ENCODE measurements around the gene GRIK5.

The GRIK5 gene, protein sequence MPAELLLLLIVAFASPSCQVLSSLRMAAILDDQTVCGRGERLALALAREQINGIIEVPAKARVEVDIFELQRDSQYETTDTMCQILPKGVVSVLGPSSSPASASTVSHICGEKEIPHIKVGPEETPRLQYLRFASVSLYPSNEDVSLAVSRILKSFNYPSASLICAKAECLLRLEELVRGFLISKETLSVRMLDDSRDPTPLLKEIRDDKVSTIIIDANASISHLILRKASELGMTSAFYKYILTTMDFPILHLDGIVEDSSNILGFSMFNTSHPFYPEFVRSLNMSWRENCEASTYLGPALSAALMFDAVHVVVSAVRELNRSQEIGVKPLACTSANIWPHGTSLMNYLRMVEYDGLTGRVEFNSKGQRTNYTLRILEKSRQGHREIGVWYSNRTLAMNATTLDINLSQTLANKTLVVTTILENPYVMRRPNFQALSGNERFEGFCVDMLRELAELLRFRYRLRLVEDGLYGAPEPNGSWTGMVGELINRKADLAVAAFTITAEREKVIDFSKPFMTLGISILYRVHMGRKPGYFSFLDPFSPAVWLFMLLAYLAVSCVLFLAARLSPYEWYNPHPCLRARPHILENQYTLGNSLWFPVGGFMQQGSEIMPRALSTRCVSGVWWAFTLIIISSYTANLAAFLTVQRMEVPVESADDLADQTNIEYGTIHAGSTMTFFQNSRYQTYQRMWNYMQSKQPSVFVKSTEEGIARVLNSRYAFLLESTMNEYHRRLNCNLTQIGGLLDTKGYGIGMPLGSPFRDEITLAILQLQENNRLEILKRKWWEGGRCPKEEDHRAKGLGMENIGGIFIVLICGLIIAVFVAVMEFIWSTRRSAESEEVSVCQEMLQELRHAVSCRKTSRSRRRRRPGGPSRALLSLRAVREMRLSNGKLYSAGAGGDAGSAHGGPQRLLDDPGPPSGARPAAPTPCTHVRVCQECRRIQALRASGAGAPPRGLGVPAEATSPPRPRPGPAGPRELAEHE

DNA sequence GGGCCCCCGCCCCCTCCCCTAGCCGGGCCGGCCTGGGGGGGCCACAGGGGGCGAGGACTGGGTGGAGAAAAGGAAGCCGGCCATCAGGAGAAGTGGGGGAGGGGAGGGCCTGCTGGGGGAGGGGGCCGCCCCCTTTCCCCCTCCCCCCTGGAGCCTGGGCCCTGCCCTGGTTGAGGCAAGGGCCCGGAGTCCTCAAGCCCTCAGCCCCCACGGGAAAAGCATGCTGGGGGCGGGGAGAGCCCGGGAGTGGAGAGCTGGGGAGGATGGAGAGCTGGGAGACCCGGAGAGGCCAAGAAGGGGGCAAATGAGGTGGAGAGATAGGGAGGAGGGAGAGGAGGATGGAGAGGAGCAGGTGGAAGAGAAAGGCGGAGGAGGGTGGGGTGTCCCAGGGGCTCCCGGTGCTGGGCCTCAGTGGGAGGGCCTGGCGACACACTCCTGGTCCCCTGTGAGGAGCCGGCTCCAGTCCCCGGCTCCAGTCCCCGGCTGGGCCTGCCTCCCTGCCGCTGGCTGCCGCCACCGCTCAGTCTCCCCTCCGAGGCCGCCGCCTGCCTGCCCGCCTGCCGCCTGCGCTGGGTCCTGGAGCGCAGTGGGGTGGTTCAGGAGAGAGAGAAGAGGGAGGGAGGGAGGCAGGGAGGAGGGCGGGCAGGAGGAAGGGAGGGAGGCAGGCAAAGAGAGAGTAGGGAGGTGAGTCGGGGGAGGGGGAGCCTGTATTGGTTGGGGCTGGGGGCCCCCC lies at the start of gene GRIK5:
GRIK5 (minus strand) TSS at position 588 of the 733 bp plus-strand sequence. CDS start 4,436 bp downstream, outside the sequence.
- H3K27me3 ChIP-seq (ENCODE audit: insufficient read depth, low read depth, severe bottlenecking): no peaks in the 10 kb centered on the region
- H3K36me3 ChIP-seq: peaks cover 6% of the 10 kb centered on the region
- H3K4me3 ChIP-seq (ENCODE audit: low read depth, low read length): peak within 1 kb of the TSS; percentile 55
- peak; percentile 48 for DNase-seq
- TF ChIP-seq, protein P1, sequence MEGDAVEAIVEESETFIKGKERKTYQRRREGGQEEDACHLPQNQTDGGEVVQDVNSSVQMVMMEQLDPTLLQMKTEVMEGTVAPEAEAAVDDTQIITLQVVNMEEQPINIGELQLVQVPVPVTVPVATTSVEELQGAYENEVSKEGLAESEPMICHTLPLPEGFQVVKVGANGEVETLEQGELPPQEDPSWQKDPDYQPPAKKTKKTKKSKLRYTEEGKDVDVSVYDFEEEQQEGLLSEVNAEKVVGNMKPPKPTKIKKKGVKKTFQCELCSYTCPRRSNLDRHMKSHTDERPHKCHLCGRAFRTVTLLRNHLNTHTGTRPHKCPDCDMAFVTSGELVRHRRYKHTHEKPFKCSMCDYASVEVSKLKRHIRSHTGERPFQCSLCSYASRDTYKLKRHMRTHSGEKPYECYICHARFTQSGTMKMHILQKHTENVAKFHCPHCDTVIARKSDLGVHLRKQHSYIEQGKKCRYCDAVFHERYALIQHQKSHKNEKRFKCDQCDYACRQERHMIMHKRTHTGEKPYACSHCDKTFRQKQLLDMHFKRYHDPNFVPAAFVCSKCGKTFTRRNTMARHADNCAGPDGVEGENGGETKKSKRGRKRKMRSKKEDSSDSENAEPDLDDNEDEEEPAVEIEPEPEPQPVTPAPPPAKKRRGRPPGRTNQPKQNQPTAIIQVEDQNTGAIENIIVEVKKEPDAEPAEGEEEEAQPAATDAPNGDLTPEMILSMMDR (IDR thresholded peaks at IDR 0.05; ENCODE audit: low read depth, low read length): no peak
- H3K27ac ChIP-seq: peak within 1 kb of the TSS; percentile 82
- H3K9me3 ChIP-seq (ENCODE audit: severe bottlenecking): no peaks in the 10 kb centered on the region

DNA sequence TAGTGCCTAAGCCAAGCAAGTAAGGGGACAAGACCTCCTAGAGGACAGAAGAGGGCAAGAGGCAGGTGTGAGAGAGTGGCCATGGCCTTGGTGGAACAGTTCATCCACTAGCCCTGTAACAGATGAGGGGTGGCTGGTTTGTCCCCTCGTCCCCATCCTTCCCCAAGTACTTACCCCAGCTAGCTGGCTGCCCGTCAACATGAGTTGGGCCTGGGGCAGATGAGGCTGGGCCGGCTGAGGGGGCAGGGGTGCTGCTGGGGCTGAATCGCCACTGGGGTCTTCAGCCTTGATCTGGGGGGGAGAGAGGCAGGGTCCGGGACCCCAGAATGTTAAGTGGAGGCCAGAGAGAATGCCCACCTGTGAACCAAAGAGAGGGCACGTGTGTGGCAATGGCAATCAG lies 47.1 kb upstream of the GRIK5 start:
- DNase-seq: no peak
- H3K27me3 ChIP-seq (ENCODE audit: insufficient read depth, low read depth, severe bottlenecking): no peaks in the 10 kb centered on the region
- TF ChIP-seq, protein P1 (IDR thresholded peaks at IDR 0.05; ENCODE audit: low read depth, low read length): no peak

DNA sequence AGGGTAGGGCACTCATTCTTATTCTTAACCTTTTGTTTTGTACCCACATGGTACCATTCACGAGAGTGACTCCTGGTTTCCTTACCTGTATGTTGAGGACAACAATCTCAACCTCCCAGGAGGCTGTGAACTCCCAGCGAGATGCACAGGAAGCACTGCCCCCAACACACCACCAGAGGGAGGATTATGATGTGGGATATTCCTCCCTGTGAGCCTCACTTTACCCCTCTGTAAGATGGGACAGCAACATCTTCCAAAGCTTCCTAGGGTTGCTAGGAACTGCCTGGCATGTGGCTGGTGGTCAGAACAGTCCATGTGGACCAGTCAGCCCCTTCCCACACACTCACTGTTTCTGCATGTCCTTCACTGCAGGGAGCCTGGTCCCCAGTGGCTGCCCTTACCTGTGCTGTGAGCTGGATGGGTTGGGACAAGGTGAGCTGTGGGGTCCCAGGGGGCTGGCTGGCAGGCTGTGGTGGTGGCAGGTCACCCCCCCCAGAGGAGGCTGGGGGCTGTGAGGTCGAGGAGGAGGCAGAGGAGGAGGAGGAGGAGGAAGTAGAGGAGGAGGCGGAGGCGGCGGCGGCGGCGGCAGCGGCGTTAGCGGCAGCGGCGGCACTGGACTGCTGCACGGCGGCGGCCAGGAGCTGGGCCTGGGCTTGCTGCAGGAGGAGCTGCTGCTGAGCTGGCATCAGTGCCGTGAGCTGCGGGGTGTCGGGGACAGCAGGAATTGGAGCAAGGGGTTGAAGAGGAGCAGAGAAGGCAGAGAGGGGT lies 46.5 kb upstream of the GRIK5 start:
- Histone ChIP-seq H3K9me3 (ENCODE audit: severe bottlenecking) (no peaks in the 10 kb centered on the region), H3K27ac (no peak overlapping the region), H3K36me3 (no peaks in the 10 kb centered on the region), H3K4me3 (ENCODE audit: low read depth, low read length) (no peak overlapping the region), H3K27me3 (ENCODE audit: insufficient read depth, low read depth, severe bottlenecking) (no peaks in the 10 kb centered on the region)
- TF ChIP-seq, protein P1 (IDR thresholded peaks at IDR 0.05; ENCODE audit: low read depth, low read length): 0 out of 2 replicates have a peak, but pooled peaks have one; percentile 5
- no peak for DNase-seq

More for the DNA sequence above, 47.1 kb upstream of the GRIK5 start:
- Histone ChIP-seq H3K27ac (no peak overlapping the region), H3K9me3 (ENCODE audit: severe bottlenecking) (no peaks in the 10 kb centered on the region), H3K36me3 (no peaks in the 10 kb centered on the region), H3K4me3 (ENCODE audit: low read depth, low read length) (no peak overlapping the region)

DNA sequence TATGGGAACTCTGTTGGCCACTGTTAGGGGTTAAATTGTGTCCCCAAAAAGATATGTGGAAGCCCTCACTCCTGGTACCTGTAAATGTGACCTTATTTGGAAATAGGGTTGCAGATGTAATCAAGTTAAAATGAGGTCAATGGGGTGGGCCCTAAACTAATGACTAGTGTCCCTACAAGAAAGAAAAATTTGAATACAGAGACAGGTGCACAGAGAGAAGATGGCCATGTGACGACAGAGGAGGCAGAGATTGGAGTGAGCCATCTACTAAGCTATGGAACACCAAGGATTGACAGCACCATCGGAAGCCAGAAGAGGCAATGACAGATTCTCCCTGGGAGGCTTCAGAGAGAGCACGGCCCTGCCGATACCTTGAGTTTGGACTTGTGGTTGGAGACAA lies 45.7 kb upstream of the GRIK5 start:
- DNase-seq: no peak
- no peaks in the 10 kb centered on the region for H3K36me3 ChIP-seq
- peak overlapping the region; percentile 84 for H3K27ac ChIP-seq
- TF ChIP-seq, protein P1 (IDR thresholded peaks at IDR 0.05; ENCODE audit: low read depth, low read length): no peak
- no peaks in the 10 kb centered on the region for H3K9me3 ChIP-seq (ENCODE audit: severe bottlenecking)
- H3K27me3 ChIP-seq (ENCODE audit: insufficient read depth, low read depth, severe bottlenecking): no peaks in the 10 kb centered on the region
- no peak overlapping the region for H3K4me3 ChIP-seq (ENCODE audit: low read depth, low read length)

DNA sequence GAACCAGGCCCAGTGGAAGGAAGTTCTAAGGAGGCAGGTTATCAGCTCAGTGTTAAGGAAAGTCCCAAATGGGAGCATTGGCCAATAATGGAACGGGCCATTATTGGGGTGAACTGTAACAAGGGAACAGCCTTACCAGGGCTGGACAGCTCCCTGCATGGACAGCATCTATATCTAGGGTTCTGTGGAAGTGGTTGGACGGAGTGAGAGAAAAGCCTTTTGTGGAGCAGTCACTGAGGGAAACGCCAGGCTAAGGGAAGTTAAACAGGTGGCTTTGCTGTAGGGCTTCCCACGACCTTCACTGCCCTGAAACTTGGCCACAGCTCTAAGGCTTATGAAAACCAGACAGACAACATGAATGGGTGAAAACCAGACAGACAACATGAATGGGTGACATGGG lies 45.2 kb upstream of the GRIK5 start:
- peak overlapping the region; percentile 84 for H3K27ac ChIP-seq
- no peaks in the 10 kb centered on the region for H3K27me3 ChIP-seq (ENCODE audit: insufficient read depth, low read depth, severe bottlenecking)

More for the DNA sequence above, 45.2 kb upstream of the GRIK5 start:
- H3K4me3 ChIP-seq (ENCODE audit: low read depth, low read length): no peak overlapping the region
- no peaks in the 10 kb centered on the region for H3K9me3 ChIP-seq (ENCODE audit: severe bottlenecking)
- TF ChIP-seq, protein P1 (IDR thresholded peaks at IDR 0.05; ENCODE audit: low read depth, low read length): no peak
- no peaks in the 10 kb centered on the region for H3K36me3 ChIP-seq
- DNase-seq: no peak
